GM10248 (cell line): ENCODE results near the gene IMPA2.
"Not testable (repeated sequence)": the region's sequence is repeated elsewhere in the genome, so short reads cannot be mapped to it uniquely, and the experiment has no call there.

Source experiments
- CTCF ChIA-PET: fragments of 300-600 bp; sonication (Branson Sonifier 250); formaldehyde crosslinking; extraction: SDS; loops from one replicate; lab custom pipeline; 2021; ENCODE audit warnings: antibody characterized with exemption; lab: Yijun Ruan, JAX
- POLR2A ChIA-PET: fragments of 350-650 bp; sonication (Branson Sonifier 250); formaldehyde crosslinking; extraction: SDS; loops from one replicate; lab custom pipeline; 2020; ENCODE audit warnings: antibody characterized with exemption; lab: Yijun Ruan, JAX
- DNase-seq: peaks from one replicate; pipeline ENCODE4 v3.0.0; 2012; ENCODE audit errors: extremely low spot score
- TF ChIP-seq, protein P1 (sequence below): IDR thresholded peaks from 2 replicates; pipeline ENCODE4 v1.5.1; 2012; ENCODE audit warnings: mild to moderate bottlenecking, low read depth; ENCODE audit errors: extremely low read depth, missing control alignments, control extremely low read depth

The IMPA2 gene

DNA sequence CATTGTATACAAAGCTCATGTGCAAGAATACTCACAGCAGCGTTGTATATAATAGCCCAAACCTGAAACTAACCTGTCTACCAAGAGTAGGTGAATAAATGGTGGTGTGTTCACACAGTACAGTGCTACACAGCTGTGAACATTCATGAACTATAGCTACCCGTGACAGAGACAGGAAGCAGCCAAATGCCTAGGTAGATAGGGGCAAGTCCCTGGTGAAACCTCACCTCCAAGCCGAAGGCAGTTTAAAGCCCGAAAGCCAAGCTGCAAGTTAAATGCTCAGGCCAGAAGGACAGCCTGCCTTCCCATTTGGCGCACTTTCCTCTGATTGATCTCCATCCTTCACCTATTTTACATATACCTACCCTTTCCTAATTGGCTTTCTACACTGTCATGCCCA, 36.5 kb upstream of the IMPA2 start:
- TF ChIP-seq, protein P1, sequence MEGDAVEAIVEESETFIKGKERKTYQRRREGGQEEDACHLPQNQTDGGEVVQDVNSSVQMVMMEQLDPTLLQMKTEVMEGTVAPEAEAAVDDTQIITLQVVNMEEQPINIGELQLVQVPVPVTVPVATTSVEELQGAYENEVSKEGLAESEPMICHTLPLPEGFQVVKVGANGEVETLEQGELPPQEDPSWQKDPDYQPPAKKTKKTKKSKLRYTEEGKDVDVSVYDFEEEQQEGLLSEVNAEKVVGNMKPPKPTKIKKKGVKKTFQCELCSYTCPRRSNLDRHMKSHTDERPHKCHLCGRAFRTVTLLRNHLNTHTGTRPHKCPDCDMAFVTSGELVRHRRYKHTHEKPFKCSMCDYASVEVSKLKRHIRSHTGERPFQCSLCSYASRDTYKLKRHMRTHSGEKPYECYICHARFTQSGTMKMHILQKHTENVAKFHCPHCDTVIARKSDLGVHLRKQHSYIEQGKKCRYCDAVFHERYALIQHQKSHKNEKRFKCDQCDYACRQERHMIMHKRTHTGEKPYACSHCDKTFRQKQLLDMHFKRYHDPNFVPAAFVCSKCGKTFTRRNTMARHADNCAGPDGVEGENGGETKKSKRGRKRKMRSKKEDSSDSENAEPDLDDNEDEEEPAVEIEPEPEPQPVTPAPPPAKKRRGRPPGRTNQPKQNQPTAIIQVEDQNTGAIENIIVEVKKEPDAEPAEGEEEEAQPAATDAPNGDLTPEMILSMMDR: no peak
- POLR2A ChIA-PET: no interaction called here

DNA sequence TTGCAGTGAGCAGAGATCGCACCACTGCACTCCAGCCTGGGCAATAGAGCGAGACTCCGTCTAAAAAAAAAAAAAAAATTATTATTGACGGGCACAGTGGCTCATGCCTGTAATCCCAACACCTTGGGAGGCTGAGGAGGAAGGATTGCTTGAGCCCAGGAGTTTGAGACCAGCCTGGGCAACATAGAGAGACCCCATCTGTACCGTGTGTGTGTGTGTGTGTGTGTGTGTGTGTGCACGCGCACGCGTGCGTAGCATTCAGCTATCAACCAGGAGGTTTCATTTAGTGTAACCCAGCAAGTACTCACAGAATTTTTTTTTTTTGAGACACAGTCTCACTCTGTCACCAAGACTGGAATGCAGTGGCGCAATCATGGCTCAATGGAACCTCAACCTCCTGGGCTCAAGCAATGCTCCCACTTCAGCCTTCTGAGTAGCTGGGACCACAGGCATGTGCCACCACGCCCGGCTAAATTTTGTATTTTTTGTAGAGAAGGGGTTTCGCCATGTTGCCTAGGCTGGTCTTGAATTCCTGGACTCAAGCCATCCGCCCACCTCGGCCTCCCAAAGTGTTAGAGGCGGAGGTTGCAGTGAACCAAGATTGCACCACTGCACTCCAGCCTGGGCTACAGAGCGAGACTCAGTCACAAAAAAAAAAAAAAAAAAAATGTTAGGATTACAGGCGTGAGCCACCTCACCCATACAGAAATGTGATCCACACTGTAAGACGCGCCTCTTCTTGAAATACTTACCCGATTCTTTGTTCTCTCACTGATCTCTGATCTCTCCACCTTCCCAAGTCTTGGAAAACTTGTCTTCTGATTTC, 35.3 kb upstream of the IMPA2 start:
- CTCF ChIA-PET: interaction anchor here (1.3 to 10.9 kb wide), 4 partner anchors 8 to 213 kb away, joined by 5 to 324 read pairs (median 28); no protein-coding TSS in a partner anchor
- POLR2A ChIA-PET, DNase-seq: not testable (repeated sequence)

More for the DNA sequence above, 36.5 kb upstream of the IMPA2 start:
- CTCF ChIA-PET: interaction anchor here (1.3 to 10.9 kb wide), 2 partner anchors 50 to 212 kb away, joined by 5 to 324 read pairs; no protein-coding TSS in a partner anchor
- no peak for DNase-seq

DNA sequence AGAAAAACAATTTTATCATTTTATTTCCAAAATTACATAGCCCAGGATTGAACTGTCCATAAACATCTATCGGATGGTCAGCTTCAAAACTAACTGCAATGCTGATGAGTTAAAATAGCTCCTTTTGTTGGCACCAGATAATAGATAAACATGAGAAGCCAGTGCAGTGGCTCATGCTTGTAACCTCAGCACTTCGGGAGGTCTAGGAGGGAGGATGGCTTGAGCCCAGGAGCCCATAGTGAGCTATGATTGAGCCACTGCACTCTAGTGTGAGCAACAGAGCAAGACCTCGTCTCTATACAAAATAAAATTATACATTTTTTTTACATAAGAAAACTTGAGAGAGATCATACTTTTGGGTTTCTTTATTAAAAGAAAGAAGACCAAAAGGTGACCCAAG, 34.6 kb upstream of the IMPA2 start:
- no peak for DNase-seq
- ChIA-PET CTCF (interaction anchor here (0.6 to 6.5 kb wide), 7 partner anchors 8 to 92 kb away, joined by 3 to 29 read pairs (median 4); no protein-coding TSS in a partner anchor), POLR2A (no interaction called here)
- TF ChIP-seq, protein P1: no peak

DNA sequence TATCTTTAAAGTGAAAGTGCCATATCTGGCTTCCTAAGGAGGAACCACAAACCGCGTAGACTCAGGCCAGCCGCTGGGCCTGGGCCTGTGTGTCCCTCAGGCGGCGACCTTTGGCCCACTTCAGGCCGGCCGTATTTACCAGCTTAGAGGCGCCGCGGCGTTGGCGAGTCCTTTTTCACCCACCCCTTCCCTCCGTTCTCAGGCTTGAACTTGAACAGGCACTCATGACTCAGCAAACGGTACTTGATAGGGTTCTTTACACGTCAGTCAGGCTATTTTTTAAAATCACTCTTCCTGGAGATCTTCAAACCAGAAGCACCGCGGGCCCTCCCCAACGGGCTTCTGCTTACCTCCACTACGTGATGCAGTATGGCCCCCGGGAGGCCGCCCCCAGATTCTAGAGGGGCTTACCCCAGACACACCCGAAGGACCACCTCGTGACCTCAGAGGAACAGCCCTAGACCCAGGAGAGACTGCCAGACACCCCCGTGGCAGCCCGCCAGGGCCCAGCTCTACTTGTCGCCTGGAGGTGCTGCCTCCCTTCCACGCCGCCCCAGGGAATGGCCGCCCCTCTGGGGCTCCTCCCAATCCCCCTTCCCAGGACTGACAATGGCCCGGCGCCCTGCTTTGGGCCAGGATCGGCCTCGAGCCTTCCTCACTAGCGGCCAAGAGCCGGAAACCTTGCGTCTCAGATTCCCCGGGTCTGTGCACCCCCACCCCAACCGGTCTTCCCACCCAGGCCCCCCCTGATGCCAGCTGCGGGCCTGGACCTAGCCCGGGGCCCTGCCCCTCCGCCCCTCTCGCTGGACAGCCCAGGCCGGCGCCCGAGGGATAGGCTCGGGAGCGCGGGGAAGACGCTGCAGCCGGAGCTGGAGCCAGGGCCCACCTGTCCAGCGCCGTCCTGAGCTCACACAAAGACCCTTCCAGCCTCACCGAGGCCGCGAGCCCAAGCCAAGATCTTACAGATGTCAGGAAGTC, 33.8 kb upstream of the IMPA2 start:
- ChIA-PET CTCF (interaction anchor here (0.6 to 6.5 kb wide), 8 partner anchors 9 to 91 kb away, joined by 3 to 29 read pairs (median 4); no protein-coding TSS in a partner anchor), POLR2A (no interaction called here)
- TF ChIP-seq, protein P1: no peak
- peak; percentile 69 for DNase-seq

DNA sequence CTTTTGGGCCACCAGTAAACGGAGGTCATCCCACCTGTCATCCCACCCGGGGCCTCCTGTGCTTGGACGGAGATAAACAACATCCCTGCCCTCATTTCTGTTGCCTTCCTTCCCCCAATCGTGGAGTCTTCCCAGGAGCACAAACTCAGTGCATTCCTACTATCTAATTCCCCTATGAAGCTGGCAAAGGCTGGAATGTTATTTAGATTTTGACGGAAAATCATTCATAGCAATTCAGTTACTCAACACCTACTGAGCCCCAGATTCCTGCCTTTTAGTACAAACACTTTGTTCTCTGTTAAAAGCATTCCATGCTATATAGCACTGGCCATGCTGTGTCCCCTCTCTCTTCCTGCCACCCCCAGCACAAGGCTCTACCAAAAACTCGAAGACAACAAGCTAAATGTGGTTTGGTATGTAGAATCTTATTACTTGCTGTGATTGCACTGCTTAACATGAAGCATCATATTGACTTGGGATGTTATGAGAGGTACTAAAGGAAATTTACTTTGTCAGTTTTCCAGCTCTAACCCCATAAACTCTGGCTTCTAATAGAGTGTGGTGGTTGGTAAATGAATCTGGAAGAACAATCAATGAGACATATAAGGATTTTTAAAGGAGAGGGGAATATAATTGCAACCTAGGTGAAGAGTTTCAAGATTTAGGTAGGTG, 32.3 kb upstream of the IMPA2 start:
- ChIA-PET POLR2A (no interaction called here), CTCF (interaction anchor here (6.5 to 7.6 kb wide), 2 partner anchors 11 to 46 kb away, joined by 29 to 51 read pairs; no protein-coding TSS in a partner anchor)
- TF ChIP-seq, protein P1: no peak
- DNase-seq: no peak

DNA sequence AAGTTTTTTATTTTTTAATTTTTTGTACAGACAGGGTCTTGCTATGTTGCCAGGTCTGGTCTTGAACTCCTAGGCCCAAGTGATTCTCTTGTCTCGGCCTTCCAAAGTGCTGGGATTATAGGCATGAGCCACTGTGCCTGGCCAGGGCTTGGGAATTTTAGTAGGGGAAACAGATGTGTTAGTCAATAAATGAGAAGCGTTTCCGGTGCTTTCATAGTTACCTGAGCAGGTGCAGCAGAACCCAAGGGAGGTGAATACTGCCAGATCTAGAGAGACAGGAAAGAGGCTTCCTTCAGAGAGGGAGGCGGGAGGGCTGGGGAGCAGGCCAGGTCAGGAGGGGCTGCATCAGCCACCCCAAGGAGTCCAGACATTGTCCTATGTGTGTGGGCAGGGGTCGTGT, 30.5 kb upstream of the IMPA2 start:
- no peak for DNase-seq
- ChIA-PET POLR2A (no interaction called here), CTCF (interaction anchor here (1.1 to 7.6 kb wide), 4 partner anchors 13 to 377 kb away, joined by 3 to 51 read pairs (median 16); no protein-coding TSS in a partner anchor)
- TF ChIP-seq, protein P1: no peak
